H1 (cell line): Measurements from ENCODE around the gene RNF144A. TPM values are rescaled to one million over a fixed set of nuclear protein-coding genes. Genes with fewer than 3 reads are reported as not detected.

Experiments used
- CREB1 ChIP-seq: IDR thresholded peaks from 2 replicates; pipeline ENCODE4 v1.6.1; 2012; ENCODE audit warnings: inconsistent platforms
- CTBP2 ChIP-seq: IDR thresholded peaks from 2 replicates; pipeline ENCODE4 v1.7.0; 2011; ENCODE audit warnings: borderline replicate concordance, mild to moderate bottlenecking, moderate library complexity, mixed read lengths, low read length; ENCODE audit not compliant: insufficient read depth, insufficient read length
- MAFK ChIP-seq: IDR thresholded peaks from 2 replicates; pipeline ENCODE4 v1.6.1; 2012; ENCODE audit warnings: low read depth, mild to moderate bottlenecking, improper control_type of control experiment, low read length
- RXRA ChIP-seq: IDR thresholded peaks from 2 replicates; pipeline ENCODE4 v1.6.1; 2011; ENCODE audit warnings: low read depth, mild to moderate bottlenecking, low read length, moderate library complexity; ENCODE audit not compliant: insufficient read depth
- SAP30 ChIP-seq: fragments of 300-600 bp; sonication (generic); IDR thresholded peaks from 2 replicates; pipeline ENCODE4 v1.7.1; 2012; ENCODE audit warnings: low read length, moderate library complexity, mild to moderate bottlenecking, inconsistent platforms; ENCODE audit not compliant: insufficient read depth, insufficient replicate concordance
- polyA plus RNA-seq, 7 experiments: library from polyadenylated mRNA; depleted of rRNA in 3 of 7; stranded (reverse) in 5 of 7; unstranded in 2 of 7; fragments of >200 nt in 5 of 7; fragments of 200-250 nt in 2 of 7; gene quantifications; 1 replicate in 5 of 7; 2 replicates in 1 of 7; 4 replicates in 1 of 7; pipeline versions ENCODE4 v1.2.1 to v1.2.3, GENCODE V29; 2011 to 2013; ENCODE audit warnings: missing spikeins in 2 of 7, mixed read lengths in 2 of 7
- total RNA-seq: library from RNA; stranded (reverse); fragmentation: NEBNext Ultra II Directional; extraction: Animal tissue kit (Norgen Biotek cat#: 25700); gene quantifications from 2 replicates; pipeline ENCODE4 v1.2.1, GENCODE V29; 2021
- TF ChIP-seq, protein P1 (sequence below): fragments of 300-600 bp; sonication (generic); IDR thresholded peaks from 2 replicates; pipeline ENCODE4 v1.7.1; 2012; ENCODE audit warnings: low read length, moderate library complexity, mild to moderate bottlenecking, inconsistent platforms; ENCODE audit not compliant: insufficient replicate concordance

Gene RNF144A
- total and polyA plus RNA-seq, 2 of the 8 experiments (the other 6 are each of a cell fraction or from before 2014, with no cell fraction given), result 14.0 to 15.0 TPM

DNA sequence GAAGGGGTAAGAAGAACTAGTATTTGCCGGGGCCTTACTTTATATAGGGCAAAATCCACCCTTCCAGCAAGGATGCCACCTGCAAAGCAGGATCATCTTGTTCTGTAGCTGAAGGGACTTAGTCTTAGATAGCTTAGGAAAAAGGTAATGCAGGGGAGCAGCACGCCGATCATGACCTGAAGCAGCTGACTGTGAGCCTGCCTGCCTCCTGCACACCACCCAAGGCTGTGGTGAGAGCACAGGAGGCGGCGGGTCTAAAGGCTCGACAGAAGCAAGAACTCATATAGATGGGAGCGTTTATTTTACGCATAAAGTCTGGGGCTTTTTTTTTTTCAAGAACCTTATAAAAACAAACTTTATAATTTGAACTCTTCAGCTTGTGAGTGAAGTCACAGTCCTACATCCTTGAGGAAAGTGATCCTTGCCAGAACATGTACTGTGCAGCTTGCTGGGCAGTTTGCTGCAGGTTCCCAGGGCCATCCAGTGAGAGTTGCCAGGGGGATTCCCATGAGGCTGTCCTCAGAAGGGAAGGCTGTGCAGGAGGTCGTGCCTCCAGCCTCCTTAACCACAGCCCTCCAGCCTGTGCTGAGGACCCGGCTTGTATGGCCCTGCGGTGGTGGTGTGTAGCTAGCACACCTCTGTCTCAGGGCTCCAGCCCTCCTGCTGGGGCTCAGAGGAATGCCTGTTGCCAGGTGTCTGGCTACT, 92.1 kb downstream of the RNF144A start (continued):
- TF ChIP-seq, protein P1, sequence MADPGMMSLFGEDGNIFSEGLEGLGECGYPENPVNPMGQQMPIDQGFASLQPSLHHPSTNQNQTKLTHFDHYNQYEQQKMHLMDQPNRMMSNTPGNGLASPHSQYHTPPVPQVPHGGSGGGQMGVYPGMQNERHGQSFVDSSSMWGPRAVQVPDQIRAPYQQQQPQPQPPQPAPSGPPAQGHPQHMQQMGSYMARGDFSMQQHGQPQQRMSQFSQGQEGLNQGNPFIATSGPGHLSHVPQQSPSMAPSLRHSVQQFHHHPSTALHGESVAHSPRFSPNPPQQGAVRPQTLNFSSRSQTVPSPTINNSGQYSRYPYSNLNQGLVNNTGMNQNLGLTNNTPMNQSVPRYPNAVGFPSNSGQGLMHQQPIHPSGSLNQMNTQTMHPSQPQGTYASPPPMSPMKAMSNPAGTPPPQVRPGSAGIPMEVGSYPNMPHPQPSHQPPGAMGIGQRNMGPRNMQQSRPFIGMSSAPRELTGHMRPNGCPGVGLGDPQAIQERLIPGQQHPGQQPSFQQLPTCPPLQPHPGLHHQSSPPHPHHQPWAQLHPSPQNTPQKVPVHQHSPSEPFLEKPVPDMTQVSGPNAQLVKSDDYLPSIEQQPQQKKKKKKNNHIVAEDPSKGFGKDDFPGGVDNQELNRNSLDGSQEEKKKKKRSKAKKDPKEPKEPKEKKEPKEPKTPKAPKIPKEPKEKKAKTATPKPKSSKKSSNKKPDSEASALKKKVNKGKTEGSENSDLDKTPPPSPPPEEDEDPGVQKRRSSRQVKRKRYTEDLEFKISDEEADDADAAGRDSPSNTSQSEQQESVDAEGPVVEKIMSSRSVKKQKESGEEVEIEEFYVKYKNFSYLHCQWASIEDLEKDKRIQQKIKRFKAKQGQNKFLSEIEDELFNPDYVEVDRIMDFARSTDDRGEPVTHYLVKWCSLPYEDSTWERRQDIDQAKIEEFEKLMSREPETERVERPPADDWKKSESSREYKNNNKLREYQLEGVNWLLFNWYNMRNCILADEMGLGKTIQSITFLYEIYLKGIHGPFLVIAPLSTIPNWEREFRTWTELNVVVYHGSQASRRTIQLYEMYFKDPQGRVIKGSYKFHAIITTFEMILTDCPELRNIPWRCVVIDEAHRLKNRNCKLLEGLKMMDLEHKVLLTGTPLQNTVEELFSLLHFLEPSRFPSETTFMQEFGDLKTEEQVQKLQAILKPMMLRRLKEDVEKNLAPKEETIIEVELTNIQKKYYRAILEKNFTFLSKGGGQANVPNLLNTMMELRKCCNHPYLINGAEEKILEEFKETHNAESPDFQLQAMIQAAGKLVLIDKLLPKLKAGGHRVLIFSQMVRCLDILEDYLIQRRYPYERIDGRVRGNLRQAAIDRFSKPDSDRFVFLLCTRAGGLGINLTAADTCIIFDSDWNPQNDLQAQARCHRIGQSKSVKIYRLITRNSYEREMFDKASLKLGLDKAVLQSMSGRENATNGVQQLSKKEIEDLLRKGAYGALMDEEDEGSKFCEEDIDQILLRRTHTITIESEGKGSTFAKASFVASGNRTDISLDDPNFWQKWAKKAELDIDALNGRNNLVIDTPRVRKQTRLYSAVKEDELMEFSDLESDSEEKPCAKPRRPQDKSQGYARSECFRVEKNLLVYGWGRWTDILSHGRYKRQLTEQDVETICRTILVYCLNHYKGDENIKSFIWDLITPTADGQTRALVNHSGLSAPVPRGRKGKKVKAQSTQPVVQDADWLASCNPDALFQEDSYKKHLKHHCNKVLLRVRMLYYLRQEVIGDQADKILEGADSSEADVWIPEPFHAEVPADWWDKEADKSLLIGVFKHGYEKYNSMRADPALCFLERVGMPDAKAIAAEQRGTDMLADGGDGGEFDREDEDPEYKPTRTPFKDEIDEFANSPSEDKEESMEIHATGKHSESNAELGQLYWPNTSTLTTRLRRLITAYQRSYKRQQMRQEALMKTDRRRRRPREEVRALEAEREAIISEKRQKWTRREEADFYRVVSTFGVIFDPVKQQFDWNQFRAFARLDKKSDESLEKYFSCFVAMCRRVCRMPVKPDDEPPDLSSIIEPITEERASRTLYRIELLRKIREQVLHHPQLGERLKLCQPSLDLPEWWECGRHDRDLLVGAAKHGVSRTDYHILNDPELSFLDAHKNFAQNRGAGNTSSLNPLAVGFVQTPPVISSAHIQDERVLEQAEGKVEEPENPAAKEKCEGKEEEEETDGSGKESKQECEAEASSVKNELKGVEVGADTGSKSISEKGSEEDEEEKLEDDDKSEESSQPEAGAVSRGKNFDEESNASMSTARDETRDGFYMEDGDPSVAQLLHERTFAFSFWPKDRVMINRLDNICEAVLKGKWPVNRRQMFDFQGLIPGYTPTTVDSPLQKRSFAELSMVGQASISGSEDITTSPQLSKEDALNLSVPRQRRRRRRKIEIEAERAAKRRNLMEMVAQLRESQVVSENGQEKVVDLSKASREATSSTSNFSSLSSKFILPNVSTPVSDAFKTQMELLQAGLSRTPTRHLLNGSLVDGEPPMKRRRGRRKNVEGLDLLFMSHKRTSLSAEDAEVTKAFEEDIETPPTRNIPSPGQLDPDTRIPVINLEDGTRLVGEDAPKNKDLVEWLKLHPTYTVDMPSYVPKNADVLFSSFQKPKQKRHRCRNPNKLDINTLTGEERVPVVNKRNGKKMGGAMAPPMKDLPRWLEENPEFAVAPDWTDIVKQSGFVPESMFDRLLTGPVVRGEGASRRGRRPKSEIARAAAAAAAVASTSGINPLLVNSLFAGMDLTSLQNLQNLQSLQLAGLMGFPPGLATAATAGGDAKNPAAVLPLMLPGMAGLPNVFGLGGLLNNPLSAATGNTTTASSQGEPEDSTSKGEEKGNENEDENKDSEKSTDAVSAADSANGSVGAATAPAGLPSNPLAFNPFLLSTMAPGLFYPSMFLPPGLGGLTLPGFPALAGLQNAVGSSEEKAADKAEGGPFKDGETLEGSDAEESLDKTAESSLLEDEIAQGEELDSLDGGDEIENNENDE, result no peak
- TF ChIP-seq RXRA, result no peak
- no peak for TF ChIP-seq MAFK
- no peak for TF ChIP-seq SAP30
- TF ChIP-seq CREB1, result no peak
- TF ChIP-seq CTBP2, result no peak
